GM12878 (cell line): ENCODE results near the gene RREB1. TPM values are rescaled to one million over a fixed set of nuclear protein-coding genes. Genes with fewer than 3 reads are reported as not detected.

ENCODE experiments used
- ATAC-seq: fragments of 200-7000 bp; cut with Tn5 transposase; 3 replicates; pipeline ENCODE4 v1.9.1; 2020; ENCODE audit warnings: mild to moderate bottlenecking, moderate library complexity
- BruUV-seq: library from RNA; stranded (reverse); fragments of 400-500 nt; replicated peaks from 2 replicates; lab custom pipeline; 2021; lab: Mats Ljungman, UMichigan
- CTCF ChIA-PET: fragments of 300-600 bp; sonication (Branson Sonifier 250); formaldehyde crosslinking; extraction: SDS; loops from one replicate; lab custom pipeline; 2021; ENCODE audit warnings: inconsistent platforms; lab: Yijun Ruan, JAX
- POLR2A ChIA-PET: fragments of 350-600 bp; formaldehyde crosslinking; extraction: SDS; loops from one replicate; lab custom pipeline; 2021; ENCODE audit warnings: inconsistent platforms; lab: Charles Lee
- RAD21 ChIA-PET: fragments of 300-600 bp; sonication (Branson Sonifier 250); formaldehyde crosslinking; loops from one replicate; lab custom pipeline; 2023; ENCODE audit warnings: antibody characterized with exemption; ENCODE audit not compliant: unreplicated experiment; lab: Charles Lee
- SMC1A ChIA-PET: fragments of 300-600 bp; sonication (Branson Sonifier 250); formaldehyde crosslinking; loops from one replicate; lab custom pipeline; 2023; ENCODE audit not compliant: unreplicated experiment, uncharacterized antibody; lab: Charles Lee
- DNase-seq: peaks from one replicate; pipeline ENCODE4 v3.0.0-alpha.2; 2011; ENCODE audit warnings: low read depth, low spot score
- FAIRE-seq: peaks from 3 replicates; lab custom pipeline; 2011; peaks lifted over from hg19 to GRCh38; lab: Jason Lieb, UNC
- H2AFZ ChIP-seq: 2 replicates; pipeline ENCODE4 v1.6.0; 2011; ENCODE audit warnings: low read depth, low read length, control low read depth; ENCODE audit not compliant: control insufficient read depth
- H3K27ac ChIP-seq: 2 replicates; pipeline ENCODE4 v1.5.1; 2011; ENCODE audit warnings: control low read depth; ENCODE audit not compliant: control insufficient read depth, insufficient read depth
- H3K27me3 ChIP-seq, 2 experiments: replicated peaks in 1 of 2; 2 replicates each; pipeline versions ENCODE4 v1.6.0 to v1.6.1; 2011; ENCODE audit warnings: low read length in 1 of 2; ENCODE audit not compliant: control insufficient read depth in 2 of 2, insufficient read depth in 2 of 2
- H3K36me3 ChIP-seq, 2 experiments: 2 replicates each; pipeline ENCODE4 v1.5.1; 2011; ENCODE audit warnings: low read length in 1 of 2; ENCODE audit not compliant: control insufficient read depth in 2 of 2, insufficient read depth in 2 of 2
- H3K4me1 ChIP-seq: 2 replicates; pipeline ENCODE4 v1.6.1; 2011; ENCODE audit warnings: mild to moderate bottlenecking, low read length, moderate library complexity, mixed read lengths; ENCODE audit not compliant: control insufficient read depth, insufficient read depth
- H3K4me2 ChIP-seq: 2 replicates; pipeline ENCODE4 v1.6.0; 2011; ENCODE audit warnings: control low read depth; ENCODE audit not compliant: control insufficient read depth, insufficient read depth
- H3K4me3 ChIP-seq: fragments of 200-600 bp; sonication (generic); 2 replicates; pipeline ENCODE4 v1.5.1; 2016
- H3K79me2 ChIP-seq: 2 replicates; pipeline ENCODE4 v1.6.0; 2011; ENCODE audit warnings: low read length; ENCODE audit not compliant: control insufficient read depth, insufficient read depth
- H3K9ac ChIP-seq: 2 replicates; pipeline ENCODE4 v1.8.0; 2011; ENCODE audit warnings: low read length, control low read depth, mixed read lengths; ENCODE audit not compliant: control insufficient read depth, insufficient read depth
- H3K9me3 ChIP-seq: replicated peaks from 3 replicates; pipeline ENCODE4 v1.5.1; 2011; ENCODE audit warnings: mild to moderate bottlenecking, low read length; ENCODE audit not compliant: control insufficient read depth, insufficient read depth
- H4K20me1 ChIP-seq: 2 replicates; pipeline ENCODE4 v1.6.0; 2011; ENCODE audit not compliant: control insufficient read depth, insufficient read depth
- DPF2 ChIP-seq: fragments of 450-650 bp; IDR thresholded peaks from 2 replicates; pipeline ENCODE4 v1.6.1; 2017; ENCODE audit warnings: mild to moderate bottlenecking
- NR2C1 ChIP-seq: fragments of 450-650 bp; IDR thresholded peaks from 2 replicates; pipeline ENCODE4 v1.6.1; 2017; ENCODE audit warnings: antibody characterized with exemption, mild to moderate bottlenecking, moderate library complexity
- POLR2A ChIP-seq: IDR thresholded peaks from 2 replicates; pipeline ENCODE4 v1.6.1; 2011; ENCODE audit warnings: low read depth, mild to moderate bottlenecking, low read length
- POLR2AphosphoS5 ChIP-seq: IDR thresholded peaks from 2 replicates; pipeline ENCODE4 v1.6.1; 2011; ENCODE audit warnings: mild to moderate bottlenecking, low read length, inconsistent platforms
- WGBS: methylation state at CpG from one replicate; pipeline ENCODE4 v1.1.6; 2016; ENCODE audit warnings: low lambda C conversion rate; ENCODE audit not compliant: insufficient replicate concordance, insufficient coverage; ENCODE audit errors: missing lambda C conversion rate; 5-methylcytosine and 5-hydroxymethylcytosine counted together
- in situ Hi-C: fragments of 300-500 bp; cut with MboI; formaldehyde crosslinking; loops from 9 replicates; pipeline ENCODE4 v1.14.3; 2018; ENCODE audit warnings: mixed read lengths
- intact Hi-C: fragments of 100-400 bp; cut with micrococcal nuclease; formaldehyde crosslinking; loops from one replicate; pipeline ENCODE4 v1.14.2; 2022; ENCODE audit not compliant: unreplicated experiment
- polyA plus RNA-seq, 11 experiments: library from polyadenylated mRNA; depleted of rRNA in 4 of 11; unstranded in 6 of 11; stranded (reverse) in 5 of 11; fragments of >200 nt; fragmentation: Nextera tagmentation in 4 of 11; fragmentation: Illumina TruSeq in 1 of 11; extraction: Ambion mirVana in 4 of 11; extraction: Trizol in 1 of 11; gene quantifications; 1 replicate in 1 of 11; 2 replicates in 10 of 11; pipeline versions ENCODE4 v1.2.1 to v1.2.3, GENCODE V29; 2011 to 2016; ENCODE audit warnings: inconsistent platforms in 2 of 11, missing spikeins in 2 of 11, low read depth in 1 of 11
- total RNA-seq, 4 experiments: library from RNA; depleted of rRNA in 3 of 4; stranded (reverse); fragments of >200 nt in 3 of 4; fragmentation: Illumina TruSeq in 1 of 4; extraction: Trizol in 1 of 4; gene quantifications; 2 replicates each; pipeline versions ENCODE4 v1.2.1 to v1.2.3, GENCODE V29; 2013 to 2021
- TF ChIP-seq, protein P1 (sequence below): fragments of 450-650 bp; formaldehyde crosslinking; IDR thresholded peaks from 2 replicates; pipeline ENCODE4 v1.4.0; 2022; ENCODE audit warnings: mild to moderate bottlenecking, moderate library complexity
- TF ChIP-seq, protein P2 (sequence below): IDR thresholded peaks from 2 replicates; pipeline ENCODE4 v1.6.1; 2011; ENCODE audit warnings: borderline replicate concordance, low read depth, mild to moderate bottlenecking, moderate library complexity, low read length; ENCODE audit not compliant: insufficient read depth, poor library complexity, severe bottlenecking

The RREB1 gene
- total and polyA plus RNA-seq, 10 of the 15 experiments (the other 5 are each of a cell fraction or from before 2014, with no cell fraction given): 1.9 to 30.3 (median 8.6) TPM

DNA sequence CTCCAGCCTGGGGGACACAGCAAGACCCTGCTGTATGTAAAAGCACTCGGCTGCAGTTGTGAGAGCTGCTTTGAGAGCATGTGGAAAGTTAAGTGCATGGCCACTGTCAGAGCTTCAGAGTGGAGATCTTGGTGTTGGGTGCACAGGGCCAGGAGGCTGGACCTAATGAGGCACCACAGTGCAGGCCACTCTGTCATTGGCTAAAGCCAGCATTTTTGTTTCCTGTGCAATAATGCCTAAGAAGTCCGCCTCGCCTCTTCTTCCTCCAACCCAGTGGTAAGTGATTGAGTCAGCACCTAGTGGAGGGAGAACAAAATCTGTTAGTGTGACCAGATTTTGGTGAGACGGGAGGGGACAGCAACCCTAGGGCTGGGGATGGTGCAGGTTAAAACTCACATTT, 144.6 kb downstream of the RREB1 start:
- no peaks in the 10 kb centered on the region for H3K79me2 ChIP-seq
- H3K4me3 ChIP-seq: no peak overlapping the region
- H3K4me1 ChIP-seq: no peaks in the 10 kb centered on the region
- no TSS peak for BruUV-seq
- FAIRE-seq (no peak), ATAC-seq (peak; percentile 14; the same call in 2 of the 3 replicates), DNase-seq (no peak)
- no peak overlapping the region for H3K4me2 ChIP-seq
- ChIA-PET RAD21 (no interaction called here), SMC1A (interaction anchor here (0.7 to 1.1 kb wide), 2 partner anchors 9 to 17 kb away, joined by 3 read pairs; no protein-coding TSS in a partner anchor), POLR2A (no interaction called here), CTCF (interaction anchor here (1.1 to 1.6 kb wide), 5 partner anchors 9 to 576 kb away, joined by 3 to 6 read pairs (median 4); no protein-coding TSS in a partner anchor)
- H3K27me3 ChIP-seq: no peaks in the 10 kb centered on the region
- intact Hi-C loops: no loop called here
- no peak overlapping the region for H2AFZ ChIP-seq
- H3K36me3 ChIP-seq: peaks cover 18 to 28% of the 10 kb centered on the region in 2 experiments
- WGBS: 96% methylated on average over 4 of the region's 4 CpGs
- H3K9ac ChIP-seq: no peak overlapping the region
- no peak overlapping the region for H3K27ac ChIP-seq
- TF ChIP-seq DPF2 (no peak), POLR2AphosphoS5 (0 out of 2 replicates have a peak, but pooled peaks have one; percentile 19), NR2C1 (no peak), POLR2A (peak; percentile 46)
- TF ChIP-seq, protein P1, sequence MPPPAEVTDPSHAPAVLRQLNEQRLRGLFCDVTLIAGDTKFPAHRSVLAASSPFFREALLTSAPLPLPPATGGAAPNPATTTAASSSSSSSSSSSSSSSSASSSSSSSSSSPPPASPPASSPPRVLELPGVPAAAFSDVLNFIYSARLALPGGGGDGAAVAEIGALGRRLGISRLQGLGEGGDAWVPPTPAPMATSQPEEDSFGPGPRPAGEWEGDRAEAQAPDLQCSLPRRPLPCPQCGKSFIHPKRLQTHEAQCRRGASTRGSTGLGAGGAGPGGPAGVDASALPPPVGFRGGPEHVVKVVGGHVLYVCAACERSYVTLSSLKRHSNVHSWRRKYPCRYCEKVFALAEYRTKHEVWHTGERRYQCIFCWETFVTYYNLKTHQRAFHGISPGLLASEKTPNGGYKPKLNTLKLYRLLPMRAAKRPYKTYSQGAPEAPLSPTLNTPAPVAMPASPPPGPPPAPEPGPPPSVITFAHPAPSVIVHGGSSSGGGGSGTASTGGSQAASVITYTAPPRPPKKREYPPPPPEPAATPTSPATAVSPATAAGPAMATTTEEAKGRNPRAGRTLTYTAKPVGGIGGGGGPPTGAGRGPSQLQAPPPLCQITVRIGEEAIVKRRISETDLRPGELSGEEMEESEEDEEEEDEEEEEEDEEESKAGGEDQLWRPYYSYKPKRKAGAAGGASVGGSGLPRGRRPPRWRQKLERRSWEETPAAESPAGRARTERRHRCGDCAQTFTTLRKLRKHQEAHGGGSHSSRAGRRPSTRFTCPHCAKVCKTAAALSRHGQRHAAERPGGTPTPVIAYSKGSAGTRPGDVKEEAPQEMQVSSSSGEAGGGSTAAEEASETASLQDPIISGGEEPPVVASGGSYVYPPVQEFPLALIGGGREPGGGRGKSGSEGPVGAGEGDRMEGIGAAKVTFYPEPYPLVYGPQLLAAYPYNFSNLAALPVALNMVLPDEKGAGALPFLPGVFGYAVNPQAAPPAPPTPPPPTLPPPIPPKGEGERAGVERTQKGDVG (CRISPR knock-in tag): no peak
- TF ChIP-seq, protein P2, sequence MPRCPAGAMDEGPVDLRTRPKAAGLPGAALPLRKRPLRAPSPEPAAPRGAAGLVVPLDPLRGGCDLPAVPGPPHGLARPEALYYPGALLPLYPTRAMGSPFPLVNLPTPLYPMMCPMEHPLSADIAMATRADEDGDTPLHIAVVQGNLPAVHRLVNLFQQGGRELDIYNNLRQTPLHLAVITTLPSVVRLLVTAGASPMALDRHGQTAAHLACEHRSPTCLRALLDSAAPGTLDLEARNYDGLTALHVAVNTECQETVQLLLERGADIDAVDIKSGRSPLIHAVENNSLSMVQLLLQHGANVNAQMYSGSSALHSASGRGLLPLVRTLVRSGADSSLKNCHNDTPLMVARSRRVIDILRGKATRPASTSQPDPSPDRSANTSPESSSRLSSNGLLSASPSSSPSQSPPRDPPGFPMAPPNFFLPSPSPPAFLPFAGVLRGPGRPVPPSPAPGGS: no peak
- H4K20me1 ChIP-seq: no peaks in the 10 kb centered on the region
- in situ Hi-C loops: no loop called here
- H3K9me3 ChIP-seq: no peaks in the 10 kb centered on the region; the same call in 1 of the 3 replicates
